Smooth muscle cell (in vitro differentiated cells): ENCODE measurements around the gene BPI. TPM values are rescaled to one million over a fixed set of nuclear protein-coding genes. Genes with fewer than 3 reads are reported as not detected.

Source experiments
- DNase-seq: peaks from one replicate; lab custom pipeline; 2025; ENCODE audit not compliant: unreplicated experiment; lab: John Stamatoyannopoulos, UW
- H2AFZ ChIP-seq: fragments of 200-600 bp; sonication (generic); 2 replicates; pipeline ENCODE4 v1.6.0; 2016; ENCODE audit warnings: antibody characterized with exemption, low read depth, mild to moderate bottlenecking
- H3F3A ChIP-seq: fragments of 200-600 bp; sonication (generic); 2 replicates; pipeline ENCODE4 v1.6.0; 2017; ENCODE audit warnings: antibody characterized with exemption, low read depth
- H3K27ac ChIP-seq: fragments of 200-600 bp; sonication (generic); 2 replicates; pipeline ENCODE4 v1.5.1; 2016; ENCODE audit warnings: low read depth, mild to moderate bottlenecking
- H3K27me3 ChIP-seq: fragments of 200-600 bp; sonication (generic); 2 replicates; pipeline ENCODE4 v1.6.1; 2016; ENCODE audit warnings: low read depth, mild to moderate bottlenecking
- H3K36me3 ChIP-seq: fragments of 200-600 bp; sonication (generic); 2 replicates; pipeline ENCODE4 v1.5.1; 2016; ENCODE audit warnings: low read depth
- H3K4me1 ChIP-seq: fragments of 200-600 bp; sonication (generic); 2 replicates; pipeline ENCODE4 v1.5.1; 2016; ENCODE audit warnings: low read depth
- H3K4me2 ChIP-seq: fragments of 200-600 bp; sonication (generic); 2 replicates; pipeline ENCODE4 v1.6.0; 2016; ENCODE audit warnings: mild to moderate bottlenecking
- H3K4me3 ChIP-seq: fragments of 200-600 bp; sonication (generic); 2 replicates; pipeline ENCODE4 v1.5.1; 2016; ENCODE audit warnings: mild to moderate bottlenecking
- H3K79me2 ChIP-seq: fragments of 200-600 bp; sonication (generic); 2 replicates; pipeline ENCODE4 v1.6.0; 2016; ENCODE audit warnings: low read depth, mild to moderate bottlenecking
- H3K9ac ChIP-seq: fragments of 200-600 bp; sonication (generic); 2 replicates; pipeline ENCODE4 v1.6.0; 2016; ENCODE audit warnings: low read depth
- H3K9me3 ChIP-seq: fragments of 200-600 bp; sonication (generic); replicated peaks from 2 replicates; pipeline ENCODE4 v1.5.1; 2016; ENCODE audit warnings: low read depth
- H4K20me1 ChIP-seq: fragments of 200-600 bp; sonication (generic); 2 replicates; pipeline ENCODE4 v1.6.0; 2016; ENCODE audit warnings: low read depth
- WGBS: methylation state at CpG from one replicate; pipeline ENCODE4 v1.1.7; 2016; ENCODE audit warnings: low lambda C conversion rate; 5-methylcytosine and 5-hydroxymethylcytosine counted together
- polyA plus RNA-seq: library from polyadenylated mRNA; unstranded; fragments of >200 nt; fragmentation: Nextera tagmentation; extraction: Ambion mirVana; gene quantifications from 2 replicates; pipeline ENCODE4 v1.2.1, GENCODE V29; 2016
- total RNA-seq: library from RNA; depleted of rRNA; stranded (reverse); fragments of >200 nt; gene quantifications from 2 replicates; pipeline ENCODE4 v1.2.3, GENCODE V29; 2014
- TF ChIP-seq, protein P1 (sequence below): fragments of 200-600 bp; sonication (generic); IDR thresholded peaks from 2 replicates; pipeline ENCODE4 v1.5.1; 2017; ENCODE audit warnings: borderline replicate concordance, mild to moderate bottlenecking, antibody characterized with exemption; ENCODE audit not compliant: insufficient read depth, poor library complexity, severe bottlenecking

The BPI gene
- total and polyA plus RNA-seq, 2 experiments from 2014 or later: not detected

DNA sequence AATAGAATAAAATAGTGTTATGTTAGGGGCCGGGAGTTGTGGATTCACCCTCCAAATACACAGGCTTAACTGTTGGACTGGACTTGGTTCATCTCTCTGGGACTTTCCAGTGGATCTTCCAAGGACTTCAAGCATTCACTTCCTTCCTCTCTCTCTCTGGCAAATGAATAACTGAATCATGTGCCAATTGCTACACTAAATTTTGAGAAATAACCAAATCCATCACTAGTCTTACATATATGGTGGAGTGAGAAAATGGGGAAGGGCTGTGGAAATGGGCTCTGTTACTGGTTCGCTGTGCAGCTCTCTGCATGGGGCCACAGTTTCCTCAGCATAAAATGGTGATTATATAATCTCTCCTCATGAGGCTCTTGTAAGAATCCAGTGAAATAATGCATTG, 36.7 kb upstream of the BPI start:
- H2AFZ ChIP-seq: no peak overlapping the region
- 84% methylated on average over 2 of the region's 2 CpGs for WGBS

DNA sequence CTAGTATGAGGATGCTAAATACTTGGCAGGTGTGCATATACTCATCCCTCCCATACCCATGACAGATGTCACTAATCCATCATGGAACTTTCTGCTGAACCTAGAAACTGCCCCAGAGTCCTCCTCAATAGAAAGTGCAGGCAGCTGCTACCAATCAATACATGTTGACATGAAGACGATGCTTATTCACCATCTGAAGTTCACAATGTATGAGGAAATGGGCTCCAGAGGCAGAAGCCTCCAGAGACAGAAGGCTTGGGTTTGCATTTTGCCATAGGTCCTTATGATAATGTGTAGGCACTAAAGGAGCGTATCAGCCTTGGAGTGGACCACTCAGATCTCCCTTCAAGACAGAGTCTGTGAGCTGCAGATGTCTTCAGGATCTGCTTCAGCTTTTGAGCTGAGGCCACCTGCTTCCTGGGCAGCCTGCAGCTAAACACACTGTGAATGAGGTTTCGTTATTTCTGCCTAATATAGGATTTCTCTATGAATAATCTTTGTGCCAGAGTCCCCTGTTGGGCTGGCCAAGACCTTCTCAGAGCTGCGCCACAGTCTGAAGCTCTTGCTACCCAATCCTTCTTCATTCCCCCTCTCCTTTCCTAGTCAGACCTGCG, 35.9 kb upstream of the BPI start:
- H3K4me2 ChIP-seq: no peak overlapping the region
- H3F3A ChIP-seq: no peaks in the 10 kb centered on the region
- DNase-seq: no peak
- no peak overlapping the region for H3K4me3 ChIP-seq
- TF ChIP-seq, protein P1, sequence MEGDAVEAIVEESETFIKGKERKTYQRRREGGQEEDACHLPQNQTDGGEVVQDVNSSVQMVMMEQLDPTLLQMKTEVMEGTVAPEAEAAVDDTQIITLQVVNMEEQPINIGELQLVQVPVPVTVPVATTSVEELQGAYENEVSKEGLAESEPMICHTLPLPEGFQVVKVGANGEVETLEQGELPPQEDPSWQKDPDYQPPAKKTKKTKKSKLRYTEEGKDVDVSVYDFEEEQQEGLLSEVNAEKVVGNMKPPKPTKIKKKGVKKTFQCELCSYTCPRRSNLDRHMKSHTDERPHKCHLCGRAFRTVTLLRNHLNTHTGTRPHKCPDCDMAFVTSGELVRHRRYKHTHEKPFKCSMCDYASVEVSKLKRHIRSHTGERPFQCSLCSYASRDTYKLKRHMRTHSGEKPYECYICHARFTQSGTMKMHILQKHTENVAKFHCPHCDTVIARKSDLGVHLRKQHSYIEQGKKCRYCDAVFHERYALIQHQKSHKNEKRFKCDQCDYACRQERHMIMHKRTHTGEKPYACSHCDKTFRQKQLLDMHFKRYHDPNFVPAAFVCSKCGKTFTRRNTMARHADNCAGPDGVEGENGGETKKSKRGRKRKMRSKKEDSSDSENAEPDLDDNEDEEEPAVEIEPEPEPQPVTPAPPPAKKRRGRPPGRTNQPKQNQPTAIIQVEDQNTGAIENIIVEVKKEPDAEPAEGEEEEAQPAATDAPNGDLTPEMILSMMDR: no peak
- no peak overlapping the region for H2AFZ ChIP-seq
- H3K27ac ChIP-seq: no peak overlapping the region
- H3K9me3 ChIP-seq: no peaks in the 10 kb centered on the region
- 83% methylated on average over 5 of the region's 5 CpGs for WGBS
- H4K20me1 ChIP-seq: no peaks in the 10 kb centered on the region
- no peaks in the 10 kb centered on the region for H3K79me2 ChIP-seq
- H3K9ac ChIP-seq: no peak overlapping the region
- H3K27me3 ChIP-seq: peaks cover 6% of the 10 kb centered on the region
- H3K4me1 ChIP-seq: no peaks in the 10 kb centered on the region
- H3K36me3 ChIP-seq: no peaks in the 10 kb centered on the region

More for the DNA sequence above, 36.7 kb upstream of the BPI start:
- Histone ChIP-seq H3F3A (no peaks in the 10 kb centered on the region), H3K9me3 (no peaks in the 10 kb centered on the region), H3K27ac (no peak overlapping the region), H3K9ac (no peak overlapping the region), H3K79me2 (no peaks in the 10 kb centered on the region), H4K20me1 (no peaks in the 10 kb centered on the region), H3K36me3 (no peaks in the 10 kb centered on the region), H3K4me3 (no peak overlapping the region), H3K27me3 (peaks cover 6% of the 10 kb centered on the region), H3K4me2 (no peak overlapping the region), H3K4me1 (no peaks in the 10 kb centered on the region)
- TF ChIP-seq, protein P1: no peak
- no peak for DNase-seq

DNA sequence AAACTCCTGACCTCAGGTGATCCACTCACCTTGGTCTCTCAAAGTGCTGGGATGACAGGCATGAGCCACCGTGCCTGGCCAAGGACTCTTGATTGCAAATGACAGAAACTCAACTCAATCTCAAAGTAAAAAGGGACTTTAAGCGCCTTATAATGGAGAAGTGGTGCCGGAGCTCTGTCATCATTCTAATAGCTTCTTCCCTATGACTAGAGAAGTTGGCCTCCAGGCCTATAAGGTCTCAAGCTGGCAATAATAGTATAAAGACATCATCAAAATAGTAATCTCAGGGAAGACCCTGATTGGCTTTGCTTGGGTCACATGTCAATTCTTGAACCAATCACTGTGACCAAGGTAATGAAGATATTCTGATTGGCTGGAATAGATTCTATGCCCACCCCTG, 34.9 kb upstream of the BPI start:
- TF ChIP-seq, protein P1: no peak
- WGBS: 88% methylated on average over 3 of the region's 3 CpGs
- Histone ChIP-seq H3K4me3 (no peak overlapping the region), H3K4me2 (no peak overlapping the region), H3K79me2 (no peaks in the 10 kb centered on the region), H3K36me3 (no peaks in the 10 kb centered on the region), H3K9ac (no peak overlapping the region), H3K27me3 (peaks cover 6% of the 10 kb centered on the region), H3F3A (no peaks in the 10 kb centered on the region), H3K4me1 (no peaks in the 10 kb centered on the region), H4K20me1 (no peaks in the 10 kb centered on the region), H3K27ac (no peak overlapping the region), H3K9me3 (no peaks in the 10 kb centered on the region), H2AFZ (no peak overlapping the region)
- no peak for DNase-seq

DNA sequence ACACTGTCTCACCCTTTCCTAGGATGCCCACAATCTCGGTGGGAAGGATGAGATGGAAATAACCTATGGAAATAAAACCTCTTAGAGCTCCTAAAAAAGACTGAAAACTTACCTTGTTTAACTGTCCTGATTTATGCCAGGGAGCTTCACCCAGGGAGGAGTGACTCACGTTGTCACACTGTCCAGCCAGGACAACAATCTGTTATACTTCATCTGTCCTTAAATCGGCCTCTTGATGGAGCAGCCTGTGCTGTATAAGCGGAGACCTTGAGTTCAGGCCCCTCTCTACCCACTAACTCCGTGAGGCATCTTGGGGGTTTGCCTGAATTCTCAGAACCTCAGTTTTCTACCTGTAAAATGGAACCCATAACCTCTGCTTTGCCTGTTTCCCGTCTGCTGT, 34.2 kb upstream of the BPI start:
- WGBS: 89% methylated on average over 6 of the region's 6 CpGs
- no peak for DNase-seq
- H2AFZ ChIP-seq: no peak overlapping the region
- no peaks in the 10 kb centered on the region for H3K9me3 ChIP-seq
- no peak overlapping the region for H3K9ac ChIP-seq
- TF ChIP-seq, protein P1: no peak
- H3F3A ChIP-seq: no peaks in the 10 kb centered on the region
- no peak overlapping the region for H3K4me2 ChIP-seq
- H3K4me1 ChIP-seq: no peaks in the 10 kb centered on the region
- H3K36me3 ChIP-seq: no peaks in the 10 kb centered on the region
- no peak overlapping the region for H3K4me3 ChIP-seq
- no peaks in the 10 kb centered on the region for H3K79me2 ChIP-seq
- peaks cover 6% of the 10 kb centered on the region for H3K27me3 ChIP-seq
- H3K27ac ChIP-seq: no peak overlapping the region
- no peaks in the 10 kb centered on the region for H4K20me1 ChIP-seq
